Stimulated activated CD8-positive, alpha-beta memory T cell treated with anti-CD3 and anti-CD28 coated beads, Interleukin-15, amount 100 ng/mL, for 1 hour (primary cell): ENCODE results near the gene USP5.
"Not testable (repeated sequence)": the region's sequence is repeated elsewhere in the genome, so short reads cannot be mapped to it uniquely, and the experiment has no call there.

ENCODE experiments used
- DNase-seq: peaks from one replicate; pipeline ENCODE4 v3.0.0-alpha.2; 2020; ENCODE audit warnings: low read depth

USP5 gene

DNA sequence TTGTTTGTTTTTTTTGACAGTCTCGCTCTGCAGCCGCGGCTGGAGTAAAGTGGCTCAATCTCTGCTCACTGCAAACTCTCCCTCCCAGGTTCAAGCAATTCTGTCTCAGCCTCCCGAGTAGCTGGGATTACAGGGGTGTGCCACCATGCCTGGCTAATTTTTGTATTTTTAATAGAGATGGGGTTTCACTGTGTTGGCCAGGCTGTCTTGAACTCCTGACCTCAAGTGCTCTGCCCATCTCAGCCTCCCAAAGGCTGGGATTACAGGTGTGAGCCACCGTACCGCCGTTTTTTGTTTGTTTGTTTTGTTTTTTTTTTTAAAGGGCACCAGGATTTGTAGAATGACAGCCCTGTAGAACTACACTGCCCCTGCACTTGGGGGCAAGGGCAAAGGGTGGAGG, 36.8 kb downstream of the USP5 start:
- DNase-seq: not testable (repeated sequence)

DNA sequence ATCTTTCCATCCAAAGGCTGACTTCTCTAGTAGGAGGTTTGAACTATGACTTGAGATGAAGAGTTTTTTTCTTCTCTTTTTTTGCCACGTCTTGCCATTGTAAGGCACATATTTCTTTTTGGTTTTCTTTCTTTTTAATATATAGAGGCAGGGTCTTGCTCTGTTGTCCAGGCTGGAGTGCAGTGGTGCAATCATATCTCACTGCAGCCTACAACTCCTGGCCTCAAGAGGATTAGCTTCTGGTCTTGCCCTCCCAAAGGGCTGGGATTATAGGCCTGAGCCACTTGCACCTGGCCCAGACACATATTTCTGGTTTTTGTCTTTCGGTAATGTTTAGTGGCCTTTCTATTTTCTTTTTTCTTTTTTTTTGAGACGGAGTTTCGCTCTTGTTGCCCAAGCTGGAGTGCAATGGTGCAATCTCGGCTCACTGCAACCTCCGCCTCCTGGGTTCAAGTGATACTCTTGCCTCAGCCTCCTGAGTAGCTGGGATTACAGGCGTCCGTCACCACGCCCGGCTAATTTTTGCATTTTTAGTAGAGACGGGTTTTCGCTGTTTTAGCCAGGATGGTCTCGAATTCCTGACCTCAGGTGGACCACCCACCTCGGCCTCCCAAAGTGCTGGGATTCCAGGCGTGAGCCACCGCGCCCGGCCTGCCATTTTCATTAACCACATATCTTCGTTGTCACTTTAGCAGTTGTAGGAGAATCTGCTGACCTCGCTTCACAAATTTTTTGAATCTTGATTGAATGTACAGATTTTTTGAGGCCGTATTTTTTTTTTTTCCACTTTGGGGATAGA, 38.0 kb downstream of the USP5 start:
- not testable (repeated sequence) for DNase-seq

DNA sequence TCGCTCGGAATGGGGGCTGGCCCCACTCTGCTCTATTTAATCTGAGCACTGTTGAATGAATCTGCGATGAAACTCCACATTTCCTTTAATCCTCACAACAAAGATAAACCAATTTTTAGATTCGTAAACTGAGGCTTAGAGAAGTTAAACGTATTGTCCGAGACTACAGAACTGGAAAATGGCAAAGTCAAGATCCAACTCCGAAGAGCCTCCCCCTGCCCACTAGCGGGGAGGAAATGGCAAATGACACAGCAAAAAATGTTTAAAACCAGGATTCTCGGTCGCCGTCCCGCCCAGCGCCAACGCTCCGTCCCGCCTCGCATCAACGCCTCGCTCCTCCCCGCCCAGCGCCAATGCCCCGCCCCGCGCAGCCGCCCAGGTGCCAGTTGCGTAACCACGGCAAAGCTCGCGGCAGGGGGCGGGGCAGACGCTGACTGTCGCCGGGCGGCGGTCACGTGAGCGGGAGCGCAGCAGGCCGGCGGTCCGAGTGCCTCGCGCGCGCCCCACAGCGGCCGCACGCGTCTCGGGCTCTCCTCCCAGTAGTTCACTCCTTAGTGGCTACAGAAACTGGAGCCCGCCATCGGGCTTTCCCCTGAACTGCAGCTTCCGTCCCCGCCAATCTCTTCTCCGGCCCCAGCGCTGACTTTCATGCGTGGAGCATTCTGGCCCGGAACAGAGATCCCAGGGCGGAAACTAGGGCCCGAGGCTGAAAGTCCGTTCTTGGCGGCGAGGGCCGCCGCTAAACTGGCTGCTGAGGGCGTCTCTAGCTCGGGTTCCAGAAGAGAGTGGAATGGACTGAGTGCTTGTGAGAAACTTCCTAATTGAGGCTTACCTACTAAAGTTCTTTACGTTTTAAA, 39.1 kb downstream of the USP5 start:
- DNase-seq: peak; percentile 97

DNA sequence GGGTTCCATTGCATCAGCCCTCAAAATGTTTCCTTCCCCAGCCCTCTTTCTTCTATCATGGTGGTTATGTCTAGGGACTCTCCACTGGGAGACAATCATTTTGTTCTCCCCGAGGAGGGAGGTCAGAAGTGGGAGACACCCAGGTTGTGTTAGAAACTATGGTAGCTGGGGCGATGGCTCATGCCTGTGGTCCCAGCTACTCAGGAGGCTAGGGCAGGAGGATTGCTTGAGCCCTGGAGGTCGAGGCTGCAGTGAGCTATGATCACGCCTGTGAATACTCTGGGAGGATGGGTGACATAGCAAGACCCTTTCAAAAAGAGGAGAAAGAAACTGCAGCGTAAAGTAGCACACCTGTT, 39.7 kb downstream of the USP5 start:
- DNase-seq: no peak

- DNase-seq: not testable (repeated sequence)
Observed at GRCh38 chr12:6892683-6893082, 40.7 kb downstream of the USP5 start.

GRCh38 chr12:6894321-6894720, 42.4 kb downstream of the USP5 start:
- no peak for DNase-seq

DNA sequence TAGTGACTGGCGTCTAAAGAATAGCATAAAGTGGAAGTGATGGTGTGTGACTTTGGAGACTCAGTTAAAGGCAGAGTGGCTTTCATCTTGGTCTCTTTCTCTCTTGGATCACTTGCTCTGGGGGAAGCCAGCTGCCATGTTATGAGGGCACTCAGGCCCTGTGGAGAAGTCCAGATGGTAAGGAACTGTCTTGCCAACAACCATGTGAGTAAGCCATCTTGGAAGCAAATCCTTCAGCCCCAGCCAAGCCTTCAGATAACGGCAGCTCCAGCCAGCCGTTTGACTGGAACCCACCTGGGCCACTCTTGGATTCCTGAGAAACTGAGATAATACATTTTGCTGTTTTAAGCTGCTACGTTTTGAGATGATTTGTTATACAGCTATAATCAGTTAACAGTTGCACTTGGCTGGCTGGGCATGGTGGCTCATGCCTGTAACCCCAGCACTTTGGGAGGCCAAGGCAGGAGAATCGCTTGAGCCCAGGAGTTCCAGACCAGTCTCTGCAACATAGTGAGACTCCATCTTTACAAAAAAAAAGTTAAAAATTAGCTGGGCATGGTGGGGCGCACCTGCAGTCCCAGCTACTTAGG, 45.0 kb downstream of the USP5 start:
- no peak for DNase-seq

- no peak for DNase-seq
Observed at GRCh38 chr12:6899427-6899826, 47.5 kb downstream of the USP5 start.

GRCh38 chr12:6899837-6900519, 48.0 kb downstream of the USP5 start:
- DNase-seq: no peak

DNA sequence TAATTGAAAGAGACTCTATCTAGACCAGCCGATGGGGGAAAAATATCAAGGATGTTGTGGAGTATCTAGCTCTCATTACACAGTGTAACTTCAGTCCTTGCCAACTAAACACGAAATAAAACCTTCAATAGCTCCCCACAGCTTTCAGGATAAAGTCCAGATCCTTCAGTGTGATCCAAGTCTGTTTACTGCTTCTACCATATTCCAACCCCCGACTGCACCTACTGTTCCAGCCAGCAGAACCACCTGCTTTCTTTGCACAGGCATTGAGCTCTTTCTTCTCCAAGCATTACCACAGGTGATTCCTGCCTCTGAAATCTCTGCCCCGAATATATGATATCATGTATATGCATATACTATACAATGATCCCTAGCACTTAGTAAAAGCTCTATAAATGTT, 50.5 kb downstream of the USP5 start:
- no peak for DNase-seq

- DNase-seq: no peak
Observed at GRCh38 chr12:6903722-6904121, 51.8 kb downstream of the USP5 start.

DNA sequence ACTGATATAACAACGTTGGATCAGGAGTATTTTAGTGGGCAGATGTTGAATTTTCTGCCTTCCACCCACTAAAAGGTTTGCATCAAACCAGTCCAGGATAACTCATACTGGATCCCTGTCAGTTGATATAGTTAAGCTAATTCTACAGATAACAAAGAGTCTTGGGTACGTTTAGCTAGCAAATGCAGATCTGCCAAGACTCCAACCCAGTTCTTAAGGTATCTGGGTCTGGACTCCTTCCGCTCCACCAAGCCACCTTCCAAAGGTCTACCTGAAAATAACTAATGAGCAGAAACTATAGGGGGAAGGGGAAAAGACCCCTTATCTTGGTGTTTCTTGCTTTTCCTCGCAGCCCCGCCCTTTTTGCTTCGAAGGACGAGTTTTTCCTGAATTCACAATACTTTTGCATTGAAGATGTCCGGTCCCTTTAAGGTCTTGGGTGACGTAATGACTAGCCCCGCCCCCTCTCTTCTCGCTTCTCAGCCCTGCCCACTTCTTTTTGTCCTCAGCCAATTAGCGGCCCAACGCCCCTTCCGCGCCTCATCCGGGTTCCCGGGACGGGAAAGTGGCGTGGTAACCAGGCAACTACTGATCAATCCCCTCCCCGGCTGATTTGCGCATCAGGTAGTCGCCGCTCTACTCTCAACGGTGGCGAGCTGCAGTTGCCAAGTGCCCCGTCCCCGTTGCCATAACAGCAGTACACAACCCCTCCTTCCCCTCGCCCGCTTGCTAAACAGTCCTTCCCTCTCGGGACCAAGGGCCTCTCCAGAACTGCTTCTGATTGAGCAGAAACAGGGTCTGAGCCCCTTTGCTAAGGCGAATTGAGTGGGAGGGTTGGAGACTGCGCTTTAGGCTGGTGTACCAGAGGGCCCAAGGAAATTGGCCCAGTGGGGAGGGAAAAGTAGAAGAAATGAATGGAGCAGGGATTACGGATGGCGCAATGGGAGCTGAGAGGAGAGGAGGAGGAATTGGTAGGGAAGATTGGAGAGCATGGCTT, 52.6 kb downstream of the USP5 start, which contains the start of gene LRRC23:
Gene LRRC23, plus strand, starts transcription at position 543 of the 997 bp plus-strand sequence. CDS start 812 bp downstream, outside the sequence.
- DNase-seq: peak; percentile 97

DNA sequence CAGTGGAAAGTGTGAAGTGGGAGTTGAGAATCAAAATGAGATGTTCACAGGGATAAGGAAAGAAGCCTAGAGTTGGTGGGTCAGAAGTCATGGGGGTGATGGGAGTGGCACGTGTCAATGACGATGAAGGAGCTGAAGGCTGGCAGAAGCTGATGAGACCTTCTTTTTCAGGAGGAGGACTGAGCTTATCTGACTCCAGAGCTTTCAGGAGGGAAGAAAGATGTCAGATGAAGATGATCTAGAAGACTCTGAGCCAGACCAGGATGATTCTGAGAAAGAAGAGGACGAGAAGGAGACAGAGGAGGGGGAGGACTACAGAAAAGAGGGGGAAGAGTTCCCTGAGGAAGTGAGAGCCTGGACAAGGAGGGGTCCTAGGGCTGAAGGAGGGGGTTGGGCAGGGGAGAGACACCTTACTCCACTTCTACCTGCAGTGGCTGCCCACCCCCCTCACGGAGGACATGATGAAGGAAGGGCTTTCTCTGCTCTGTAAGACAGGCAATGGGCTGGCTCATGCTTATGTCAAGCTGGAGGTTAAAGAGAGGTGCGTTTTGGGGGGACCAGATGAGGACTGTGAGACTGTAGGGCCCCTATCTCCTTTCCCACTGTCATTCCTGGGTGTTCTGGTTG, 53.6 kb downstream of the USP5 start:
- DNase-seq: no peak

GRCh38 chr12:6908141-6908540, 56.2 kb downstream of the USP5 start:
- not testable (repeated sequence) for DNase-seq

DNA sequence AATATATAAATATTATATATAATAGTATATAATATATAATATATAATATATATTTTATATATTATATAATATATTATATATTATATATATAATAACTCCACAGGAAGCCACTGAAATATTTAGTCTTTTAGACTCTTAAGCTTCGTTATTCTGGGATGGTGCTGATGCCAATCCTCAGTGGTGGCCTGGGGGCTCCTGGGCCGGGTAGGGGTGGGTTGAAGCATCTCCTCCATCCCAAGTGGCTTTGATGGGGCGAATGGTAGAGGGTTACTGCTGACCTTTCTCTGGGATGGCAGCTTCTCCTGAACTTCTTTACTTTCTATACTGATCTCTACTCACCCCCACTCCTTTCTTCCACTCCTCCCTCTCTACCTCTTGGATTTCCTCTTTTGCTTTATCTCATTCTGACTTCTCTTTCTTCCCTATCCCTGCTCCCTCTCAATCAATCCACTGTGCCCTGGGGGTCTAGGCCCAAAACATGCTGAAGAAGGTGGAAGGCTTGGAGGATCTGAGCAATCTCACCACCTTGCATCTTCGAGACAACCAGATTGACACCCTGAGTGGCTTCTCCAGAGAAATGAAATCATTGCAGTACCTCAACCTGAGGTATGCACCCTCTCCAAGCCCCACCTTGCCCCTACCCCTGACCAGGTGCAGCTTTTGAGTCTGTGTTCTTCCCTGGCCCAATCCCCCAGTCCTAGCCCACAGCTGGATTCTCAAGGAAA, 57.6 kb downstream of the USP5 start:
- no peak for DNase-seq

DNA sequence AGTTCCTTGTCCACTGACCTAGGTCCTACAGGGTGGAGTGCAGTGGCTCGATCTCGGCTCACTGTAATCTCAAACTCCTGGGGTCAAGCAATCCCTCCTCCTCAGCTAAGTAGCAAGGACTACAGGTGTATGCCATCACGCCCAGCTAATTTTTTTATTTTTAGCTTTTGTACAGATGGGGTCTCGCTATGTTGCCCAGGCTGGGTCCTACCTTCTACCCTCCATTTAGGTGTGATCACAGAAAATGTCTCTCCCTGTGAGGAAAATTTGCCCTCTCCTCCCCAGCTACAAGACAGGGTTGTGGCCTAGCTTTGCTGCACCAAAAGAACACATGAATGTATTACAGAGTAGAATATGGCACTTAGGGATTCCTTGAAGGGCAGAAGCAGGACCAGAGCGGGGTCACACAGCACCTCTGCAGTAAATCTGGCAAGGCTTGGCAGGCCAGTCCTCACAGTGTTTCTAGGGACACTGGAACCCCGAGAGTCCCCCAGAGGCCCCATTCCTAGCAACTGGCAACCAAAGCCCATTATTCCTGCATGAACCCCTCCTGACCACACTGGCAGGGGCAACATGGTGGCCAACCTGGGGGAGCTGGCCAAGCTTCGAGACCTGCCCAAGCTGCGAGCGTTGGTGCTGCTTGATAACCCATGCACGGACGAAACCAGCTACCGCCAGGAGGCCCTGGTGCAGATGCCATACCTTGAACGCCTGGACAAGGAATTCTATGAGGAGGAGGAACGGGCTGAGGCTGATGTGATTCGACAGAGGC, 60.4 kb downstream of the USP5 start:
- no peak for DNase-seq

- peak; percentile 51 for DNase-seq
Observed at GRCh38 chr12:6914246-6914946, 62.4 kb downstream of the USP5 start, which contains the start of gene ENO2. ENO2 (plus strand) TSS chr12:6914580; CDS start chr12:6915833, 1,253 bp downstream.
